ENCODE measurements around the gene SGCD.

The SGCD gene

DNA sequence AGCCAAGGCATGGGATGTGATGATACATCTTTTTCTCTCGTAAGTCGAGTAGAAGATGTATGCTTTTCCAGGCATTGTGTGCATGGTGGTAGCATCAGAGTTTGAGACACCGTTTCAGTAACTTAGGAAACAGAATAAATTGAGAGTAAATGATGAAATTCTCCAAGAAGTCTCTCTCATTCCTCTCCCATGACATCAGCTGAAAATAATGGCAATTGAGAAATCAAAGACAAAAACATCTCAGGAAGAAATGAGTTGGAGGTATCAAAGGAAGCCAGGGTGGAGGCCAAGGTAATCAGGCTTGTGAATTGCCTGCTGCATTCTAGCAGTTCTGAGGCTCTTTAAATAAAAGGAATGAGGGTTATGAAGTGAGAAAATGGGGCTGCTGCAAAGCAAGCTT is 53.9 kb downstream of the SGCD start:
- ChIA-PET POLR2A (interaction anchor here (0.6 to 1.2 kb wide), 2 partner anchors 10 to 1312 kb away, joined by 3 to 4 read pairs; no protein-coding TSS in a partner anchor), CTCF (no interaction called here)
- TF ChIP-seq, protein P1, sequence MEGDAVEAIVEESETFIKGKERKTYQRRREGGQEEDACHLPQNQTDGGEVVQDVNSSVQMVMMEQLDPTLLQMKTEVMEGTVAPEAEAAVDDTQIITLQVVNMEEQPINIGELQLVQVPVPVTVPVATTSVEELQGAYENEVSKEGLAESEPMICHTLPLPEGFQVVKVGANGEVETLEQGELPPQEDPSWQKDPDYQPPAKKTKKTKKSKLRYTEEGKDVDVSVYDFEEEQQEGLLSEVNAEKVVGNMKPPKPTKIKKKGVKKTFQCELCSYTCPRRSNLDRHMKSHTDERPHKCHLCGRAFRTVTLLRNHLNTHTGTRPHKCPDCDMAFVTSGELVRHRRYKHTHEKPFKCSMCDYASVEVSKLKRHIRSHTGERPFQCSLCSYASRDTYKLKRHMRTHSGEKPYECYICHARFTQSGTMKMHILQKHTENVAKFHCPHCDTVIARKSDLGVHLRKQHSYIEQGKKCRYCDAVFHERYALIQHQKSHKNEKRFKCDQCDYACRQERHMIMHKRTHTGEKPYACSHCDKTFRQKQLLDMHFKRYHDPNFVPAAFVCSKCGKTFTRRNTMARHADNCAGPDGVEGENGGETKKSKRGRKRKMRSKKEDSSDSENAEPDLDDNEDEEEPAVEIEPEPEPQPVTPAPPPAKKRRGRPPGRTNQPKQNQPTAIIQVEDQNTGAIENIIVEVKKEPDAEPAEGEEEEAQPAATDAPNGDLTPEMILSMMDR (IDR thresholded peaks at IDR 0.05; ENCODE audit: insufficient read depth, low read length, missing control alignments), result no peak
- no peak for DNase-seq (ENCODE audit: low read depth, low spot score)
- no peak overlapping the region for H3K4me3 ChIP-seq (ENCODE audit: low read depth, low read length)

GRCh38 chr5:156383510-156384265 is 56.7 kb downstream of the SGCD start:
- TF ChIP-seq, protein P1 (IDR thresholded peaks at IDR 0.05; ENCODE audit: insufficient read depth, low read length, missing control alignments), result no peak
- ChIA-PET CTCF (interaction anchor here (1.2 kb wide), 1 partner anchor 8 kb away, joined by 3 read pairs; no protein-coding TSS in a partner anchor), POLR2A (no interaction called here)
- H3K4me3 ChIP-seq (ENCODE audit: low read depth, low read length), result no peak overlapping the region
- DNase-seq (ENCODE audit: low read depth, low spot score), result no peak

GRCh38 chr5:156385416-156385815 is 58.5 kb downstream of the SGCD start:
- ChIA-PET CTCF (no interaction called here), POLR2A (no interaction called here)
- TF ChIP-seq, protein P1 (IDR thresholded peaks at IDR 0.05; ENCODE audit: insufficient read depth, low read length, missing control alignments), result no peak
- DNase-seq (ENCODE audit: low read depth, low spot score), result no peak
- no peak overlapping the region for H3K4me3 ChIP-seq (ENCODE audit: low read depth, low read length)

DNA sequence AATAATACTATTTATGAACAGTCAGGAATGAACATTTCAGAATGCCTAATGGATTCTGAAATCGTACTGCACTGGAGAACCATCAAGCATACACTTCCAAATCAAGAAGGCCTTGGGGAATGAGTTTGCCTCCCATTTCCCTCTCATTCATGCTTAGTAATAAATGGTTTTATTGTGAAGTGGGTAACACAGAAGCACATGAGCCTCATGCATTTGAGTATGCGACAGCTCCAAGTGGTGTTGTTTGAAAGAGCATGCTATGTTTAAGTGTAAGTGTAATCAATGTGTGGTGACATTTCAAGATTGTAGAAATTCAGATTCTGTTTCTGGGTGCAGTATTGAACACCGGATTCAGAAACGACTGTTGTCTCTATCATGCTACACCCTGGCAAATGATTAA is 60.0 kb downstream of the SGCD start:
- TF ChIP-seq, protein P1 (IDR thresholded peaks at IDR 0.05; ENCODE audit: insufficient read depth, low read length, missing control alignments), result no peak

DNA sequence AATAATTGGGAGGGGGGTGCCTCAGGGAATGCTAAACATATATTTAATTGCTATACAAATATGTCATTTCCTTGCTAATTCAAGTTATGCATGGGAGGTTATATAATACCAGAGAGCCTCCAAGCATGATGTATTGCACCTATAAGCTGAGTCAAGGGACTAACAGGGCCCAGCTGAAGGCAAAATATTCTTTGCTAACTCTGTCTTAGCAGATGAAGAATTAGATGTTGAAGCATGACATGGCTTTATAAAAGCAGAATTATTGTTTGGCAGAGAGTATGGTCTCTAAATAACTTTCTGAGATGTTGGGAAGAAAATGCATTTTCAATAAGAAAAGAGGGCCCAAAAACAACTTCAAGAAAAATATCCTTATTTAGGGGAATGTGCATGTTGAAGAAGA is 60.4 kb downstream of the SGCD start:
- ChIA-PET CTCF (no interaction called here), POLR2A (no interaction called here)
- TF ChIP-seq, protein P1 (IDR thresholded peaks at IDR 0.05; ENCODE audit: insufficient read depth, low read length, missing control alignments), result no peak
- H3K4me3 ChIP-seq (ENCODE audit: low read depth, low read length), result no peak overlapping the region
- no peak for DNase-seq (ENCODE audit: low read depth, low spot score)

More for the DNA sequence above, 60.0 kb downstream of the SGCD start:
- DNase-seq (ENCODE audit: low read depth, low spot score), result no peak
- ChIA-PET POLR2A (no interaction called here), CTCF (no interaction called here)
- H3K4me3 ChIP-seq (ENCODE audit: low read depth, low read length), result no peak overlapping the region

DNA sequence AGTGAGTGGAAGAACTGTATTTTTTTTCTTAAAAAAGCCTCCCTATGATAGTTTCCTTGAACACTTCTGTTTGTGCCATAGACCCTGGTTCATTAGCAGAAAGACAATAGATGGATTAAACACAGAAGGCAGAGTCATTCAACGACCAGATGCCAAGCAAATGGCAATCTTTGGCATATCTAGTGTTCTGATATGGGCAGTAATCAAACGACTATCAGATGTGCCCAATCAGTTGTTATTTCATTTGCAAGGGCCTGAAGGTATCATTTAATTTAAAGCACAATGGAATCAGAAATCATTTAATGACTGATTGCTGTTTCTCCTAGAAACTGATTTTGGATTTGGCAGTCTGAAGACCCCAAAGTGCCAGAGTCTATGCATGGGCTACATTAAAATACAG is 61.3 kb downstream of the SGCD start:
- TF ChIP-seq, protein P1 (IDR thresholded peaks at IDR 0.05; ENCODE audit: insufficient read depth, low read length, missing control alignments), result no peak
- ChIA-PET POLR2A (no interaction called here), CTCF (no interaction called here)
- no peak for DNase-seq (ENCODE audit: low read depth, low spot score)
- H3K4me3 ChIP-seq (ENCODE audit: low read depth, low read length), result no peak overlapping the region

Measured in AG04449 (cell line).